RCC 7860 (cell line): ENCODE measurements around the gene WHAMM.
"Not testable (repeated sequence)": the region's sequence is repeated elsewhere in the genome, so short reads cannot be mapped to it uniquely, and the experiment has no call there.

Source experiments
- DNase-seq: peaks from one replicate; pipeline ENCODE4 v3.0.0-alpha.2; 2015; ENCODE audit warnings: low spot score
- FAIRE-seq: peaks from 2 replicates; lab custom pipeline; 2012; peaks lifted over from hg19 to GRCh38; lab: Jason Lieb, UNC

Gene WHAMM

DNA sequence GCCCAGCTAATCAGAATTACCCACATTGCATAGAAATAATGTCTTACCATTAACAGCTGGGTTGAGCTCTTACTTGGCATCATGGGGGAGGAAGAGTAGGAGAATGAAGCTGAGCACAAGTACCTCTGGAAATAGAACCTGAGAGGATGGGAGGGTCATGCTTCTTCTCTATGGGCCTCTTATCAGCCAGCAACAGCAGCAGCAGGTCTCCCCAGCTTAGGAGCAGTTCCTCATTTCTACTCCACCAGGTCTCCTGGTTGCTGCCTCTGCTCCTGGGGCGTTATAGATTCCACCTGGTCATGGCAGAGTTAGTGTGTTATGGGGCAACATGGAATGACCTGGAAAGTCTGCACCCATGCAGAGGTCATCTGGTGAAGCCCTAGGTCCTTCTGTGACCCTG is 6.9 kb upstream of the WHAMM start:
- no peak for FAIRE-seq
- DNase-seq: no peak

DNA sequence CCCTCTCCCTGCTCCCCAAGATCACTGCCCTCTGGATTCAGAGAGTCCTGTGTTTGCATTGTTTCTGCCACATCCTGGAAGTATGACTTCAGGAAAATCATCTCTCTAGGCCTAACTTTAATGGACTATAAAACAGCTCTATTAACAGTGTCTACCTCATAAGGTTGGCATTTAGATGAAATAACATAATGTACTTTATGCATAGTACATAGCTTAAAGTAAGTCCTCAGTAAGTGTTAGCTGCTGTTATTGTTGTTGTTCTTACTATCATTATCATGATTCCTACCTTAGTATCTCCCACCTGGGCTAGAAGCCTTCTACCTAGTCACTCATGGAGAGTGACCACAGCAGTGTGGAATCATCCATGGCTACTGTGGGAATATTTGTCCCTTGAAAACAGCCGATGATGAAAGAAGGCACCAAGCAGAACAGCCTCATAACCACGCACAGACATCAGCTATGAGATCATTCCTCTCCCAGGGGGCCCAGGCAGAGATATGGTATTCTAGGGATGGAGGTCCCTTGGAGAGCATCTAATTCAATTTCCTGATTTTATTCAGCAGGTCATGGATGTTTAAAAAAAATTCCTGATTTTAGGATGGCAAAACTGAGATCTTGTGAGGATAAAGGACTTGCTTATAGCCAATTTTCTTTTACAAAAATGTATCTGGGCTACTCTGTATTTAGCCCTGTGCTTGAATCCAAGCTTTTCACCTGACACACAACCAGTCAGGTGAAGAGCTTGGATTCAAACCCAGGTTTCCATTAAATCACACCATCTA is 5.4 kb upstream of the WHAMM start:
- DNase-seq (peak; percentile 44), FAIRE-seq (no peak)

DNA sequence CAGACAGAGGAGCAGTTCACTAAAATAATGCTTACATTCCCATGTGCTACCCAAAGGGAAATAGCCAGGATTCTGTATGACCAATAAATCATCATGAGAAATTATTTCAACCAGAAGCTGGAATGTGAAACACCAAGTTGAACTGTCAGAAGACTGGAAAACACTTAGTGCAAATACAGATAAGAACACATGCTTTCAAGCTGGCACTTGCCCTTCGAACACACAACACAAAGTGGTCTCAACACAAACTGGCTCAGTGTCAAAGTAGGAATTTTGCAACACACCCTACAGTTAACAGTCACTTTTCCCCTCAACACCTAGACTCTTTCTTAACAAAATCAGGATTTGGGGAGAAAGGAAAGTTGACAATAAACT is 4.9 kb upstream of the WHAMM start:
- FAIRE-seq: no peak
- no peak for DNase-seq

DNA sequence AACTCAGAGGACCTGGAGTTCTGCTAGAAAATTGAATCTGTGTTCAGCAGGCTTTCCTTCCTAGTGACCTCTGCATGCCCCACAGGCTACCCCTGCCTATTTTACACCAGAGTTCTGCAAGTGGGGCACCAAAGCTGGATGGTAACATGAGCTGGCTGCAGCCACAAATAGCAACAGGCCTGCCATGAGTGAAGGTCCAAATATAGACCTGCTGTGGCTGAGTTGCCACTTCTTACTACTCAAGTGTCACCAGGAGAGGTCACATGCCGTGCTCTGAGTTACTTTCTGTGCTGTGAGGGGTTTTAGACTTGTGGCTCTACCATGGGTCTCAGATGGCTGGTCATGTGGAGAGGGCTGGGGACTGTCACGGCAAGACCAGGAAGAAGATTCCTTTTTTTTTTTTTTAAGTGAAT is 3.4 kb upstream of the WHAMM start, which contains the start of gene FSD2:
Gene FSD2, minus strand, starts transcription at position 76 of the 413 bp plus-strand sequence. CDS start 18,679 bp downstream, outside the sequence.
- FAIRE-seq: peak; percentile 75
- peak; percentile 71 for DNase-seq

DNA sequence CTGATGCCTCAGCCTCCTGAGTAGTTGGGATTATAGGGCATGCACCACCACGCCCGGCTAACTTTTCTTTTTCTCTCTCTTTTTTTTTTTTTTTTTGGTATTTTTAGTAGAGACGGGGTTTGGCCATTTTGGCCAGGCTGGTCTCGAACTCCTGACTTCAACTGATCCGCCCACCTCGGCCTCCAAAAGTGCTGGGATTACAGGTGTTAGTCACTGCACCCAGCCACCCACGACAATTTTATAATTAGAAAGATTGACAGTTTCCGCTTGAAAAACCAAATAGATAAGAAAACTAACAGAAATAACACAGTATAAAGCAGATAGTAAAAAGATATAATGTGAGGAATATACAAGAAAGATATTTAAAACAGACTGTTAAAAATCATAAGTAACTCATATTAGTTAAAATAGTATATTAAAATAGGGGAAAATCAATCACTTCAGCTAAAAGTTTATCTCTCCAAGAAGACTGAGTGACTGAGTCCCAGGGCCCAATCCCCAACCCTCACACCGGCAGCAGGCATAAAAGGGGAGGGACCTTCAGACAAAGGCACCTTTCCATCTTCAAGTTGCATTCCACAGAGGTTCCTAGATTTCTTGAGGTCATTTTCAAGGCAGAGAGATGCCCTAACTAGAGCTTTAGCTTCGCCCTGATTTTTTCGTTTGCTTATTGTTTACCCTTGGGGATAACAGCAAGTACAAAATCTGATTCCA is 1.4 kb upstream of the WHAMM start:
- no peak for DNase-seq
- FAIRE-seq: no peak

DNA sequence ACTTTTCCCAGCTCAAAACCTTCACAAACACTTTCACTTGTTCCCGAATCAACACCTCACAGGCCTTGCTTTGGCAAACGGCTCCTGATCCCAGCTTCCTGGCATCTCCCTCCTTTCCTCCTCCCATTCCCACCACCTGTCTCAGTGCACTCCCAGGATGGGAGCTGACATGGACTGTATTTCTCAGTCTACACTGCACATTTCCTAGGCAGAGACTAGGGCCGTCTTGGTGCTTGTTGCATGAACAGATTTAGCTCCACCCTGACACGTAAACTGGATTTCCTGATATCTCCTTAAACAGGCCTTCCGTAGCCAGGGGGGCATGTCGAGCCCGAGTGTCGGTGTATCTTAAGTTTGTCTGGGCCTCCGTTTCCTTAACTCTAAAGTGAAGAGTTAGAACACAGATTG is 790 bp upstream of the WHAMM start:
- no peak for FAIRE-seq

DNA sequence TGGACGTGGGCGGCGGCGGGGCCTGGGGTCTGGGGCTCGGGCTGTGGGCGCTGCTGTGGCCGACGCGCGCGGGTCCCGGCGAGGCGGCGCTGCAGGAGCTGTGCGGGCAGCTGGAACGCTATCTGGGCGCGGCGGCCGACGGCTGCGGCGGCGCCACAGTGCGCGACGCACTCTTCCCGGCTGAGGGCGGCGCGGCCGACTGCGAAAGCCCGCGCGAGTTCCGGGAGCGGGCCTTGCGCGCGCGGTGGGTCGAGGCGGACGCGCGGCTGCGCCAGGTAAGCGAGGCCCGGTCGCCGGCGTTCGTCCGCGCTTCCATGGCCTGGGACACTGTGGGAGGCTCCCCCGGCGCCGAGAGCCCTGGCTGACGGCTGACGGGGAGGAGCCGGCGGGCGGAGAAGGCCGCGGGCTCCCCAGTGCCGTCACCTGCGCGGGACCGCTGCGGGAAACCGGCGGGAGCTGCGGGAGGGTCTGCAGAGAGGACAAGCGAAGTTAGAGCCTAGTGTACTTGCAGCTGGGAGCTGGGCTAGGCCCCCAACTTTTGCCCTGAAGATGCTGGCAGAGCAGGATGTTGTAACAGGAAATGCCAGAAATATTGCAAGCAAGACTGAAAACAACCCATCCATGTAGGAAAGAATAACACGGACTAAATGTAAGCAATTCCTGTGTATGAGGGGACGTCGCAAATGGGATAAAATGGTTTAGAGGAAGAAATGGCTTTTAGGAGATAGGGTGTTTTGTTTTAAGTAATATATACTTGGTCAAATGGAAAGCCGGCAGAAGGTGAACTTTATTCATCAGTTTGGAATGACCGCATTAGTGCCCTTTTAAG is 847 bp downstream of the WHAMM start:
- DNase-seq: peak; percentile 23
- FAIRE-seq: no peak

More for the DNA sequence above, 790 bp upstream of the WHAMM start:
- DNase-seq: no peak

DNA sequence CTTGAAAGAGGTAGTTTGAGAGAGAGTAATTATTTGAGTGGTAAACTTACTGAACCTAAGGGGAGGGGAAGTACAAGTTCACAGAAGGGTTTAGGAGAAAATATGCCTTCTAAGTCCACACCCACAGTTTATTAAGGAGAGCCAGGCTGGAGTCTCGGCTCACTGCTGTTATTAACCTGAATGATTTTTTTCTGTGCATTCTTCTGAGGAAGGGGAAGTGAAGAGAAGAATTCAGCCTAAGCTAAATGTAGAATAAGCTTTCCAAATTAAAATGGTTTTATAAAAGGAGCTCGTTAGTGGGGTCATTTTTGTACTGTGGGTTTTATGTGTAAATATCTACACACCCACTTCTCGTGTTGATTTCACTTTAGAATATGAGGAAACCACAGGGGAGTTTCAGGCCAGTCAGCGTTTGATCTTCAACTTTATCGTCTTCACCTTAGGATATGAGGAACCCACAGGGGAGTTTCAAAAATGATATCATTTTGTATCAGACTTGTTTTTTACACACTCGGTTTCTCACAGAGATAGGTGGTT is 1.5 kb downstream of the WHAMM start:
- DNase-seq (no peak), FAIRE-seq (peak; percentile 30)

DNA sequence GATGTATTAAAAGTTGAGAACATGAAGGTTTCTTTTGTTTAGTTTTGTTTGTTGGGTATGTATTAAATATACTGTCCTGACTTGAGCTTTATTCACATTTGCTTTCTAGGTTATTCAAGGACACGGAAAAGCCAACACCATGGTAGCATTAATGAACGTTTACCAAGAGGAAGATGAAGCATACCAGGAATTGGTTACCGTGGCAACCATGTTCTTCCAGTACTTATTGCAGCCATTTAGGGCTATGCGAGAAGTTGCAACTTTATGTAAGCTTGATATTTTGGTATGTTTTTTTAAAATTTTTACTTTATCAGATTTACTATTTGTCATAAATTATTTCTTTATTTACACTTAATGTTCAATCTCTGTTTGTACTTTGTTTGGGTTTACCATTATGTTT is 3.6 kb downstream of the WHAMM start:
- DNase-seq: no peak
- no peak for FAIRE-seq

DNA sequence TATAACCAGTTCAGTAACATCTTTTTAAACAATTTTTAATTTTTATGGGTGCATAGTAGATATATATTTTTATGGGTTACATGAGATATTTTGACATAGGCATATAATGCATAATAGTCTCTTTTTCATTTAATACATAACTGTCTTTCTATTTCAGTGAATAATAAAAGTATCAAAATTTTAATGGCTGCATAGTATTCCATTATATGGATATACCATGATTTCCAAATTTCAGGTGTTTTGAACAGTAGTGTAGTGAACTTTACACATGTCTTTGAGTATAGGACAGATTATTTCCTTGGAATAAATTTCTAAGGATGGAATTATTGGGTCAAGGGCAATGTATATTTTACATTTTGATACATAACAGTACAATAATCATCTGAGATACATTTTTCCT is 10.7 kb downstream of the WHAMM start:
- FAIRE-seq (no peak), DNase-seq (no peak)

DNA sequence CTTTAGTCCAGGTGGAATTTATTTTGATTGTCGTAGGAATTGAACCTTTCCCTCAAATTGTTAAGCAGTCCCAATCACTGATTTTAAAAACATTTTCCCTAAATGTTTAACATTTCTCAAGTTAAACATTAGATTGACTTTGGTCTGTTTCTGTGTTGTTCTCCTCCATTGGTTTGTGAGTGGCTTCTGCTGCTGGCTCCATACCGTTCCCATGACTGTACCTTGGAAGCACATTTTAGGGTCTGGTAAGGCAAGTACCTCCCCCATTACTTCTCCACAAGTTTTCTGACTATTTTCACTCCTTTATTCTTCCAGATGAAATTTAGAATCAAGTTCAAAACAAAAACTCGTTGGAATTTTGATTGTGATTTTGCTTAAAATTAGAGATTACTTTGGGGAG is 12.0 kb downstream of the WHAMM start:
- peak; percentile 96 for FAIRE-seq
- peak; percentile 62 for DNase-seq

DNA sequence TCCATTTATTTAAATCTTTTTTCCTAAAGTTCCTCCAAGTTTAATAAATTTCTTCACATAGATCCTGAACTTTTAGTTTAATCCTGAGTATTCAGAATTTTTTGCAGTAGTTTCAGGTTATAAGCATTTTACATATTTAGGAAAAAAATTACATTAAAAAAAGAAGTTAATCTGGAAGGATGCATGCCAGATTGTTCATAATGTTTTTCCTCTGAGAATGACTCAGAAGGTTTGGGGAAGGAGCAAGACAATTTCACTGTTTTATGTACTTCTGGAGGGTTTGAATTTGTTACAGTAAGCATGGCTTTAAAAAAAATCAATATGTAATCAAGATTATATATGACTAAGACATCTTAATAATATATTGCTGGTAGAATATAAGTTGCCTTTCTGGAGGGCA is 12.4 kb downstream of the WHAMM start:
- not testable (repeated sequence) for FAIRE-seq

DNA sequence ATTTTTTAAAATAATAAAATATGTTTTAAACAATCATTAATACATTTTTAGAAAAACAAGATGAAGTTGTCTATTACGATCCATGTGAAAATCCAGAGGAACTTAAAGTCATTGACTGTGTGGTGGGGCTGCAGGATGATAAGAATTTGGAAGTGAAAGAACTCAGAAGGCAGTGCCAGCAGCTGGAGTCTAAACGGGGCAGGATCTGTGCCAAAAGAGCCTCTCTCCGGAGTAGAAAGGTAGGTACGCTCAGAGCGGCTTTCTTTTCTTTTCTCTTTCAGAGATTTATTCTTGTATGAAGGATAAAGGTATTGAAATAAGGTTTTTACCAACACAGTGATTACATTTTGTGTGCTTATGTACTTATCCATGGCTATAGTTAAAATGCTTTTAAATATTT is 13.6 kb downstream of the WHAMM start:
- no peak for FAIRE-seq
- no peak for DNase-seq

More for the DNA sequence above, 12.4 kb downstream of the WHAMM start:
- not testable (repeated sequence) for DNase-seq

DNA sequence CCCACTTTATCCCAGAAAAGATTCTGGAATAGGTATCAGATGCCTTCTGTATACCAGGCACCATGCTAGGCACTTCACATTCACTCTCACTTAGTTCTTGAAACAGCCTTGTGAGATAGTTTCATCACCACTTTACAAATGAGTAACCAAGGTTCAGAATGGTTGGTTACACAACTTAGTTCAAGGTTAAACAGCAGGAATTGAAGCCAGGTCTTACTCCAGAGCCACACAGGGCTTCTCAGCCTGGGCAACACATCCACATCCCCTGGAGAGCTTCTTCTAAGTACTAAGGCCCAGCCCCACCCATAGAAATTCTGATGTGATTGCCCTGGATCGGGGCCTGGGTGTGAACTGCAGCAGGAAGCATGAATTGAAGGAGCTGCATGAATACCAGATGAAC is 18.6 kb downstream of the WHAMM start:
- FAIRE-seq (peak; percentile 83), DNase-seq (peak; percentile 52)

DNA sequence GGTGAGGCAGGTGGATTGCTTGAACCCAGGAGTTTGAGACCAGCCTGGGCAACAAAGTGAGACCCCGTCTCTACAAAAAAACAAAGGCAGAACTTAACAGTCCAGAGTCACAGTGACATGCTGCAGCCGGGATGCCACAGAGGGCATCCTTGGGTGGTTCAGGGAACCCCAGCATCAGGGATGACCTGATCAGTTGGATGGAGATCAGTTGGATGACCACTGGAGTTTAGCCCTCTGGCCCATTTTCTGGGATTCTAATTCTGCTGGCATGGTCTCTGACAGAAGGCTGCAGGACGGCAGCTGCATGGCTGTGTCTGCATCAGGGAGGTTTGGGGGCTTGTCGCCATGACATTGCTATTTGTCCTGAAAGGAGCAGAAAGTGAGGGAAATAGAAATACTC is 19.8 kb downstream of the WHAMM start:
- DNase-seq (no peak), FAIRE-seq (no peak)

DNA sequence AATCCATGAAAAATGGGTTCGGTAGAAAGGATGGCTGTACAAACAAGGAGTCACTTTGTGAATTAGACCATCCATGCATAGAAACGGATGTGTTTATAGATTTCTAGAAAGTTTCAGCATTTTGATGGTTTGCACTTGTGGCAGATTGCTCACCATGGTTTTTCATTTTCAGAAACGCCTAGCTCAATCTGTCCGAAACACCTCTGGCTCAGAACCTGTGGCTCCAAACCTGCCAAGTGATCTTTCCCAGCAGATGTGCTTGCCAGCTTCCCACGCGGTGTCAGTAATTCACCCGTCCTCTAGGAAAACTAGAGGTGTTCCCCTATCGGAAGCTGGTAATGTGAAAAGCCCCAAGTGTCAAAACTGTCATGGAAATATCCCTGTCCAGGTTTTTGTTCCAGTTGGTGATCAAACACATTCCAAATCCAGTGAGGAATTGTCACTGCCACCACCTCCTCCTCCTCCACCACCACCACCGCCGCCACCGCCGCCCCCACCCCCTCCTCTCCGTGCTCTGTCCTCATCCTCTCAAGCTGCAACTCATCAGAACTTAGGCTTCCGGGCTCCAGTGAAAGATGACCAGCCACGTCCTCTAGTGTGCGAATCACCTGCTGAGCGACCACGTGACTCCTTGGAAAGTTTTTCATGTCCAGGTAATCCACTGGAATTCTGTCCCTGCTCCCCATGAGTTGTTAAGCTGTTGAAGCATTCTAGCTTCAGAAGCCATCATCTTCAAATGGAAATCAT is 21.2 kb downstream of the WHAMM start:
- DNase-seq: peak; percentile 83
- FAIRE-seq: peak; percentile 10

DNA sequence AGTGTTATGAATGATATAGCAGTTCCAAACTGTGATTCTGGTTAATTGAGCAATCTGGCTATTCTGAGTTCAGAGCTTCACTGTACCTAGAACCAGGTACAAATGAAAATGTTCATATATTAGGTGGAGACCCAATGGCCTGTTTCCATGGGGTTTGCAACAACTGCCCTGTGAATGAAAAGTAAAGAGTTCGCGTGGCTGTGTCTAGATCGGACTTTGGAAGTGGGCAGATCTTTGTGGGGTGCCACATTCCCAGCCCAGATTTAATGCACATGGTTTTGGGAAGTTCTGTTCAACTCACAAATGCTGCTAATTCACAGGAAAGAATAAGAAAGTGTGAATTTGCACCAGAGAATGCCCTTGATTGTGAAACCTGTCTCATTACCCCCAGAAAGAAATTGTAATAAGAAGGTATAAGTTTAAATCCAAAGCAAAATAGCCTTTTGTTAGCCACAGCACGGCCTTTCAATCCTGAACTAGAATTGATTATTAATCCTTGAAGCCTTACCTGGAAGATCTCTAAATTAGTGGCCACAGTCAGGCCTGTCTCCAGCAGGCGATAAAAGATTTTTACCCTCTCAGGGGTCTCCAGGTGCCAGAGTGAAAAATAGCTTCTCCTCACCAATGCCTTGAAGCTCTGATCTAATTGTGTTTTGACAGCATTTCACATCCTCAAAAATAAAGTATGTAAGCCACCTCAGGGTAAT is 22.6 kb downstream of the WHAMM start:
- FAIRE-seq: no peak
- DNase-seq: no peak

DNA sequence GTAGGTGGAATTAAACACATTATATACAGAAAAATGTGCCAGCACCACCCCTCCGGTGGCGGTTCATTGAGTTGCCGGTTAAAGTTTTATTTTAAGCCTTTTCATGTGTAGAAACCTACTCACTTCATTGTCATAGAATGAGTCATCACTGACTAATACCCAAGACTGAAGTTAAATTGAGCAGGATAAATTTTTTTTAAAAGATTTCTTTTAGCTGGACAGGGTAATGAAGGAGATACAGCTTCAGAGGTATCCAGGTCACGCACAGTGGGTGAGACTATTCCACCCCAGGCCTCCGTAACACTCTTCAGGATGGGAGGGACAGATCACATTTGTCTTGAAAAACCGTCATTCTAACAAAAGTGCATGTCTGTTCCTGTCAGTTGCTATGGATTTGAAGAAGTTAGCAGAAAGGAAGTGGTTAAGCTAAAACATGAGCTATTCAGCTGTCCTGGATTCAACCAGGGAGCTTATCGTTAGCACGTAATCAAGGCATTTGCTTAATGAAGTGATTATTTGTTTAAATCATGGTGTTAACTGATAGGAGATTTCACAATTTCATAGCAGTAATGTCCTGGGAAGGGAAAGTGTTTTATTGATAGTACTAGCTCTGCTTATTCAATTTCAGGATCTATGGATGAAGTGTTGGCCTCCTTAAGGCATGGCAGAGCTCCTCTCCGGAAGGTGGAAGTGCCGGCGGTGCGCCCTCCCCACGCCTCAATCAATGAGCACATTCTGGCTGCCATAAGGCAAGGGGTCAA is 23.4 kb downstream of the WHAMM start:
- FAIRE-seq (peak; percentile 99), DNase-seq (peak; percentile 98)

DNA sequence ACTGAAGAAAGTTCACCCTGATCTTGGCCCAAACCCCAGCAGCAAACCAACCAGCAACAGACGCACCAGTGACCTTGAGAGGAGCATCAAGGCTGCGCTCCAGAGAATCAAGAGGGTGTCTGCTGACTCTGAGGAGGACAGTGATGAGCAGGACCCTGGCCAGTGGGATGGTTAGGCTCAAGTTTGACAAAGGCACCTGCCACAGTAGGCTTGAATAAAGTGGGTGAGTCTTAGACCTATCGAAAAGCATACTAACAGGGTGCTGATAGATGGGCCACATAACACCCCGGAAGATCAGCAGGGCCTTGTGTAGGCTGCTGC is 23.9 kb downstream of the WHAMM start:
- DNase-seq: no peak
- FAIRE-seq: no peak
